H7 (cell line): ENCODE measurements around the gene CBX3. TPM values are rescaled to one million over a fixed set of nuclear protein-coding genes. Genes with fewer than 3 reads are reported as not detected.
"Not testable (repeated sequence)": the region's sequence is repeated elsewhere in the genome, so short reads cannot be mapped to it uniquely, and the experiment has no call there.

Experiments used
- DNase-seq: peaks from one replicate; pipeline ENCODE4 v3.0.0; 2012
- H3K27me3 ChIP-seq: 2 replicates; pipeline ENCODE4 v1.6.0; 2011; ENCODE audit warnings: mild to moderate bottlenecking, low read length; ENCODE audit not compliant: control insufficient read depth, insufficient read depth
- H3K36me3 ChIP-seq: replicated peaks from 2 replicates; pipeline ENCODE4 v1.5.1; 2011; ENCODE audit warnings: low read length; ENCODE audit not compliant: control insufficient read depth, insufficient read depth
- H3K4me3 ChIP-seq: 2 replicates; pipeline ENCODE4 v1.5.1; 2011; ENCODE audit warnings: low read depth, mild to moderate bottlenecking, control low read depth, low read length, moderate library complexity; ENCODE audit not compliant: insufficient read depth
- total RNA-seq: library from RNA; depleted of rRNA; stranded (reverse); fragments of >200 nt; shearing (Covaris generic); gene quantifications from 2 replicates; pipeline ENCODE4 v1.2.3, GENCODE V29; 2014; rRNA removed

The CBX3 gene
- 170 and 231 TPM in 2 replicates for total RNA-seq

GRCh38 chr7:26201247-26202018 is at the start of gene CBX3:
TSS of gene CBX3 (plus strand) at chr7:26201745. CDS start at chr7:26202999, 1,254 bp downstream.
- peaks cover 17% of the 10 kb centered on the region for H3K36me3 ChIP-seq

GRCh38 chr7:26151953-26152781 is 49.4 kb upstream of the CBX3 start, which contains the start of gene NFE2L3:
TSS of gene NFE2L3 (plus strand) at chr7:26152198. CDS start at chr7:26152499, 301 bp downstream.
- Histone ChIP-seq H3K27me3 (no peaks in the 10 kb centered on the region), H3K36me3 (peaks cover 2% of the 10 kb centered on the region), H3K4me3 (peak within 1 kb of the TSS; percentile 84)
- DNase-seq = peak; percentile 96

More at GRCh38 chr7:26201247-26202018, at the start of gene CBX3:
- Histone ChIP-seq H3K4me3 (peak within 1 kb of the TSS; percentile 95), H3K27me3 (no peaks in the 10 kb centered on the region)
- DNase-seq = peak; percentile 94

GRCh38 chr7:26152782-26153240 is 48.7 kb upstream of the CBX3 start:
- H3K36me3 ChIP-seq, H3K27me3 ChIP-seq: not testable (repeated sequence)
- peak; percentile 51 for DNase-seq
- peak overlapping the region; percentile 84 for H3K4me3 ChIP-seq

- peak; percentile 77 for DNase-seq
- Histone ChIP-seq H3K4me3 (peak overlapping the region; percentile 84), H3K36me3 (peaks cover 2% of the 10 kb centered on the region), H3K27me3 (no peaks in the 10 kb centered on the region)
Measured at GRCh38 chr7:26153241-26153822, 48.2 kb upstream of the CBX3 start.

GRCh38 chr7:26153823-26154783 is 47.4 kb upstream of the CBX3 start:
- peak overlapping the region; percentile 84 for H3K4me3 ChIP-seq
- no peaks in the 10 kb centered on the region for H3K27me3 ChIP-seq
- peaks cover 2% of the 10 kb centered on the region for H3K36me3 ChIP-seq
- DNase-seq = peak; percentile 83

GRCh38 chr7:26155531-26156375 is 45.8 kb upstream of the CBX3 start:
- H3K27me3 ChIP-seq = no peaks in the 10 kb centered on the region
- H3K4me3 ChIP-seq = no peak overlapping the region
- peaks cover 2% of the 10 kb centered on the region for H3K36me3 ChIP-seq
- peak; percentile 40 for DNase-seq

GRCh38 chr7:26156451-26157420 is 44.8 kb upstream of the CBX3 start:
- no peak for DNase-seq
- Histone ChIP-seq H3K4me3 (no peak overlapping the region), H3K27me3 (no peaks in the 10 kb centered on the region), H3K36me3 (peaks cover 2% of the 10 kb centered on the region)

- Histone ChIP-seq H3K36me3 (peaks cover 2% of the 10 kb centered on the region), H3K4me3 (no peak overlapping the region), H3K27me3 (no peaks in the 10 kb centered on the region)
- no peak for DNase-seq
Measured at GRCh38 chr7:26157520-26158105, 43.9 kb upstream of the CBX3 start.

GRCh38 chr7:26159243-26159642 is 42.3 kb upstream of the CBX3 start:
- Histone ChIP-seq H3K27me3 (no peaks in the 10 kb centered on the region), H3K36me3 (peaks cover 2% of the 10 kb centered on the region), H3K4me3 (no peak overlapping the region)
- no peak for DNase-seq

- no peak overlapping the region for H3K4me3 ChIP-seq
- no peak for DNase-seq
- H3K36me3 ChIP-seq = no peaks in the 10 kb centered on the region
- H3K27me3 ChIP-seq = no peaks in the 10 kb centered on the region
Measured at GRCh38 chr7:26160896-26161295, 40.6 kb upstream of the CBX3 start.

- no peaks in the 10 kb centered on the region for H3K27me3 ChIP-seq
- no peaks in the 10 kb centered on the region for H3K36me3 ChIP-seq
- no peak overlapping the region for H3K4me3 ChIP-seq
- no peak for DNase-seq
Measured at GRCh38 chr7:26162431-26162830, 39.1 kb upstream of the CBX3 start.

- H3K27me3 ChIP-seq, DNase-seq, H3K36me3 ChIP-seq, H3K4me3 ChIP-seq: not testable (repeated sequence)
Measured at GRCh38 chr7:26163804-26164203, 37.7 kb upstream of the CBX3 start.
